Activated effector memory CD4-positive, alpha-beta T cell treated with Interleukin-2 at 50 U/mL for 16 hours (primary cell): ENCODE measurements around the gene GTF2B.
"Not testable (repeated sequence)": the region's sequence is repeated elsewhere in the genome, so short reads cannot be mapped to it uniquely, and the experiment has no call there.

Source experiments
- DNase-seq: peaks from one replicate; pipeline ENCODE4 v3.0.0-alpha.2; 2020

Gene GTF2B

GRCh38 chr1:88891318-88891950, at the start of gene GTF2B:
Gene GTF2B, minus strand, starts transcription at chr1:88891567. Its CDS starts 68 bp downstream, at chr1:88891499.
- DNase-seq = peak; percentile 90

GRCh38 chr1:88938528-88938927, 47.2 kb upstream of the GTF2B start:
- not testable (repeated sequence) for DNase-seq

GRCh38 chr1:88936760-88937342, 45.5 kb upstream of the GTF2B start:
- DNase-seq = no peak

GRCh38 chr1:88936223-88936523, 44.8 kb upstream of the GTF2B start:
- DNase-seq = no peak

GRCh38 chr1:88935522-88936222, 44.3 kb upstream of the GTF2B start:
- no peak for DNase-seq

GRCh38 chr1:88930176-88930575, 38.8 kb upstream of the GTF2B start:
- not testable (repeated sequence) for DNase-seq

- no peak for DNase-seq
These were observed 31.9 kb upstream of the GTF2B start for GRCh38 chr1:88923224-88923623.

- no peak for DNase-seq
These were observed 30.8 kb upstream of the GTF2B start for GRCh38 chr1:88922214-88922613.

GRCh38 chr1:88920845-88921244, 29.5 kb upstream of the GTF2B start:
- no peak for DNase-seq

- DNase-seq = no peak
These were observed 26.1 kb upstream of the GTF2B start for GRCh38 chr1:88917321-88918025.

- DNase-seq = no peak
These were observed 25.5 kb upstream of the GTF2B start for GRCh38 chr1:88916883-88917282.

- DNase-seq = not testable (repeated sequence)
These were observed 20.4 kb upstream of the GTF2B start for GRCh38 chr1:88911800-88912199.

- DNase-seq = no peak
These were observed 19.8 kb upstream of the GTF2B start for GRCh38 chr1:88911161-88911560.

- DNase-seq = no peak
These were observed 19.0 kb upstream of the GTF2B start for GRCh38 chr1:88910401-88910800.

- no peak for DNase-seq
These were observed 9.5 kb upstream of the GTF2B start for GRCh38 chr1:88900883-88901282.

- no peak for DNase-seq
These were observed 5.8 kb upstream of the GTF2B start for GRCh38 chr1:88897070-88897730.

- no peak for DNase-seq
These were observed 1.1 kb upstream of the GTF2B start for GRCh38 chr1:88892357-88892877.

- no peak for DNase-seq
These were observed 579 bp upstream of the GTF2B start for GRCh38 chr1:88891951-88892340.

- DNase-seq = peak; percentile 7
These were observed 513 bp downstream of the GTF2B start for GRCh38 chr1:88890791-88891317.

- no peak for DNase-seq
These were observed 1.2 kb downstream of the GTF2B start for GRCh38 chr1:88890131-88890530.

GRCh38 chr1:88888750-88889149, 2.6 kb downstream of the GTF2B start:
- DNase-seq = no peak

GRCh38 chr1:88885933-88886332, 5.4 kb downstream of the GTF2B start:
- no peak for DNase-seq

GRCh38 chr1:88883156-88883555, 8.2 kb downstream of the GTF2B start:
- no peak for DNase-seq
